ENCODE measurements around the gene PODN.

PODN gene

GRCh38 chr1:53087332-53088285 is 25.6 kb downstream of the PODN start:
- ATAC-seq: no peak
- TF ChIP-seq ISL1 (CRISPR knock-in tag; IDR thresholded peaks at IDR 0.05) (no peak), OSR1 (CRISPR knock-in tag; IDR thresholded peaks at IDR 0.05) (no peak), SNAI2 (CRISPR knock-in tag; IDR thresholded peaks at IDR 0.05) (no peak), ARNTL (CRISPR knock-in tag; IDR thresholded peaks at IDR 0.05; ENCODE audit: borderline replicate concordance, low read depth) (no peak), PATZ1 (CRISPR knock-in tag; IDR thresholded peaks at IDR 0.05; ENCODE audit: borderline replicate concordance) (no peak), TCF4 (CRISPR knock-in tag; IDR thresholded peaks at IDR 0.05; ENCODE audit: borderline replicate concordance) (no peak), CREB5 (CRISPR knock-in tag; IDR thresholded peaks at IDR 0.05; ENCODE audit: low read depth) (no peak), ZFP30 (CRISPR knock-in tag; IDR thresholded peaks at IDR 0.05) (no peak), TOX (CRISPR knock-in tag; IDR thresholded peaks at IDR 0.05; ENCODE audit: borderline replicate concordance) (no peak), BACH2 (CRISPR knock-in tag; IDR thresholded peaks at IDR 0.05; ENCODE audit: borderline replicate concordance) (no peak), ZNF70 (CRISPR knock-in tag; IDR thresholded peaks at IDR 0.05) (no peak), ZC3H10 (CRISPR knock-in tag; IDR thresholded peaks at IDR 0.05) (no peak), PPARA (CRISPR knock-in tag; IDR thresholded peaks at IDR 0.05; ENCODE audit: borderline replicate concordance) (no peak), CSDC2 (CRISPR knock-in tag; IDR thresholded peaks at IDR 0.05) (no peak), ZFP3 (CRISPR knock-in tag; IDR thresholded peaks at IDR 0.05) (no peak)

- TF ChIP-seq CREB5 (CRISPR knock-in tag; IDR thresholded peaks at IDR 0.05; ENCODE audit: low read depth) (no peak), ZFP3 (CRISPR knock-in tag; IDR thresholded peaks at IDR 0.05) (no peak), SNAI2 (CRISPR knock-in tag; IDR thresholded peaks at IDR 0.05) (no peak), ZC3H10 (CRISPR knock-in tag; IDR thresholded peaks at IDR 0.05) (no peak), ARNTL (CRISPR knock-in tag; IDR thresholded peaks at IDR 0.05; ENCODE audit: borderline replicate concordance, low read depth) (no peak), PPARA (CRISPR knock-in tag; IDR thresholded peaks at IDR 0.05; ENCODE audit: borderline replicate concordance) (no peak), ZFP30 (CRISPR knock-in tag; IDR thresholded peaks at IDR 0.05) (no peak), BACH2 (CRISPR knock-in tag; IDR thresholded peaks at IDR 0.05; ENCODE audit: borderline replicate concordance) (no peak), TOX (CRISPR knock-in tag; IDR thresholded peaks at IDR 0.05; ENCODE audit: borderline replicate concordance) (no peak)
- no peak for ATAC-seq
Measured at GRCh38 chr1:53088616-53089300, 26.7 kb downstream of the PODN start.

GRCh38 chr1:53089478-53090226 is 27.6 kb downstream of the PODN start:
- no peak for TF ChIP-seq CREB5 (CRISPR knock-in tag; IDR thresholded peaks at IDR 0.05; ENCODE audit: low read depth)
- no peak for TF ChIP-seq ISL1 (CRISPR knock-in tag; IDR thresholded peaks at IDR 0.05)
- TF ChIP-seq ZNF70 (CRISPR knock-in tag; IDR thresholded peaks at IDR 0.05): no peak
- no peak for TF ChIP-seq ZFP3 (CRISPR knock-in tag; IDR thresholded peaks at IDR 0.05)

GRCh38 chr1:53090227-53091147 is 28.5 kb downstream of the PODN start:
- ATAC-seq: no peak
- no peak for TF ChIP-seq CREB5 (CRISPR knock-in tag; IDR thresholded peaks at IDR 0.05; ENCODE audit: low read depth)
- TF ChIP-seq ZNF8 (CRISPR knock-in tag; IDR thresholded peaks at IDR 0.05): no peak
- TF ChIP-seq ESRRG (CRISPR knock-in tag; IDR thresholded peaks at IDR 0.05): no peak
- TF ChIP-seq ZNF70 (CRISPR knock-in tag; IDR thresholded peaks at IDR 0.05): no peak
- no peak for TF ChIP-seq ZNF565 (CRISPR knock-in tag; conservative IDR thresholded peaks at IDR 0.05; ENCODE audit: low read depth)
- TF ChIP-seq RARB (CRISPR knock-in tag; IDR thresholded peaks at IDR 0.05): no peak
- TF ChIP-seq OSR1 (CRISPR knock-in tag; IDR thresholded peaks at IDR 0.05): no peak
- TF ChIP-seq TCF4 (CRISPR knock-in tag; IDR thresholded peaks at IDR 0.05; ENCODE audit: borderline replicate concordance): no peak
- no peak for TF ChIP-seq GLIS3 (CRISPR knock-in tag; IDR thresholded peaks at IDR 0.05)
- TF ChIP-seq PPARA (CRISPR knock-in tag; IDR thresholded peaks at IDR 0.05; ENCODE audit: borderline replicate concordance): no peak
- no peak for TF ChIP-seq ZC3H10 (CRISPR knock-in tag; IDR thresholded peaks at IDR 0.05)
- TF ChIP-seq ZFP30 (CRISPR knock-in tag; IDR thresholded peaks at IDR 0.05): no peak
- no peak for TF ChIP-seq CSRNP3 (CRISPR knock-in tag; IDR thresholded peaks at IDR 0.05)

More at GRCh38 chr1:53089478-53090226, 27.6 kb downstream of the PODN start:
- ATAC-seq: peak; percentile 36; the same call in 2 of the 3 replicates

All from SK-N-SH treated with all-trans-retinoic acid at 6 μM for 48 hours (cell line).